ENCODE results near the gene LY6G6F.

LY6G6F gene

DNA sequence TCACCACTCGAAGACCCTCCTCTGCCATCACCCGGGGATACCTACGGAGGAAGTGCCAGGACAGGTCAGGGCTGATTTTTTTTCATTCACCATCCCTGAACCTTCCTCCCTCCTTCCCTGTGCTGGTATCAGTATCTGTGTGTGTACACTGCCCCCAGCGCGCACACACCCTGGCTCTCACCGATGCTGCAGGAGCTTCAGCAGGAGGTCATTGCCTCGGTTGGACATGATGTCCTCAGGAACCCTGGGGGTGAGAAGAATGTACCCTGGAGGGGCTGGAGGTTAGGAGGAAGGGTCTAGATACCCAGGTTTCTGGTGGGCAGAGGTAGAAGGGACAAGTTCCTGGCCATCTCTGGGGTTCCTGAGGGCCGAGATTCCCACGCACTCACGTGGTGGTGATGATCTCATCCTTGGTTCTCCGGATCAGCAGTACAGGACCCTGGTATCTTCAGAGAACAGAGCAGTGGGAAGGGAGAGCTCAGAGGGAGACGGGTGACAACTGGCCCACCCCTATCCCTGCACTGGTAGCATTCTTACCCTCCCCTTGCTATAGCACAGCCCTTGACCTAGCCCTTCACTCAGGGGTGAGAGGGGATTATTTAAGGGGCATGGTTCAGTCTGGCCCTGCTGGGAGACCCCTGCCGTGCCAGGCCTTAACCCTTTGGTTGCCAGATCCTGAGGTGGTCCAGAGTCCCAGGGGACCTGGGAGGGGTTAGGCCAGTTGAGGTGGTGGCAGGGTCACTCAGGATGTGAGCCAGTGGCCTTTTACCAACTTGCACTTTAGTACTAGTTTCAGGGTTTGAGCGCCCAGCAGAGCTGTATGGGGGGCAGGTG is 18.6 kb upstream of the LY6G6F start:
- no peak for DNase-seq (ENCODE audit: low spot score)
- TF ChIP-seq CTCF (IDR thresholded peaks at IDR 0.05; ENCODE audit: extremely low read depth, insufficient read depth, missing control alignments): no peak
- in situ Hi-C loops (cut with MboI; ENCODE audit: low pct_unique_long_range_greater_than_20kb, low sequenced_read_pairs, unreplicated experiment): no loop called here

DNA sequence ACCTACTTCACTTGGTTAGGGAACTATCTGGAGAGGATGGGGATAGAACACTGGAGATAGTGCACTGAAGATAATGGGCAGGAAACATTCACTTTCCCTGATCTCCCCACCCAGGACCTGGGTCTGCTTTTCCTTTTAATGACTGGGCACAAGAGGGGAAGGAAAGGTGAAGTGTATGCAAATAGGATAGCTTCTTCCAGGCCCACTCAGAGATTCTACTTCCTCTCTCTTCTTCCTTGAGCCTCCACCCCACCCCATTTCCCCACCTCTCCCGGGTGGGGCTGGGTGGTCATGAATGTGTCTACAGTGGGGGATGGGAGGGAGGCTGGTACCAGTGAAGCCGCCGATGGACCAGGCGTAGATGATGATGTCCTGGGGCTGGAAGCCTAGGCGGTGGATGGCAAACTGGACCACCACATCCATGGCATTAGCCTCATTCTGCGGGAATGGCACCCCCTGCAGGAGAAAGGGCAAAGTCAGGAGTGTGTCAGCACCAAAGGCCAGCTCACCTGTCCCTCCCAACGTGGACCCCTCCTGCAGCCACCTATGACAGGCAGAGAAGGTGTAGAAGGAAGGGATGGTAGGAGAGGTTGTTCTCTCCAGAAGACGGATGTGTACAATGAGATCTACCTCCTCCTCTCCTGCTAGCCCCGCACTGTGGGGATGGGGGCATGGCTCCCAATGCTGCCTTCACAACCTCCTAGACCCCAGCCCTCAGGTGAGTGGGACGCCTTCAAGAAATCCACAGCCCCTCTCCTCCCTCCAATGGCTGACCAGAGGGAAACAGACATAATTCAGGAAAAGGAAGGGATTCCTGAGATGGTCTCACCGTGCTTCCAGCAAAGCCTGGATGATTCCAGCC is 17.2 kb upstream of the LY6G6F start:
- peak; percentile 48 for TF ChIP-seq CTCF (IDR thresholded peaks at IDR 0.05; ENCODE audit: extremely low read depth, insufficient read depth, missing control alignments)
- in situ Hi-C loops (cut with MboI; ENCODE audit: low pct_unique_long_range_greater_than_20kb, low sequenced_read_pairs, unreplicated experiment): no loop called here
- no peak for DNase-seq (ENCODE audit: low spot score)

DNA sequence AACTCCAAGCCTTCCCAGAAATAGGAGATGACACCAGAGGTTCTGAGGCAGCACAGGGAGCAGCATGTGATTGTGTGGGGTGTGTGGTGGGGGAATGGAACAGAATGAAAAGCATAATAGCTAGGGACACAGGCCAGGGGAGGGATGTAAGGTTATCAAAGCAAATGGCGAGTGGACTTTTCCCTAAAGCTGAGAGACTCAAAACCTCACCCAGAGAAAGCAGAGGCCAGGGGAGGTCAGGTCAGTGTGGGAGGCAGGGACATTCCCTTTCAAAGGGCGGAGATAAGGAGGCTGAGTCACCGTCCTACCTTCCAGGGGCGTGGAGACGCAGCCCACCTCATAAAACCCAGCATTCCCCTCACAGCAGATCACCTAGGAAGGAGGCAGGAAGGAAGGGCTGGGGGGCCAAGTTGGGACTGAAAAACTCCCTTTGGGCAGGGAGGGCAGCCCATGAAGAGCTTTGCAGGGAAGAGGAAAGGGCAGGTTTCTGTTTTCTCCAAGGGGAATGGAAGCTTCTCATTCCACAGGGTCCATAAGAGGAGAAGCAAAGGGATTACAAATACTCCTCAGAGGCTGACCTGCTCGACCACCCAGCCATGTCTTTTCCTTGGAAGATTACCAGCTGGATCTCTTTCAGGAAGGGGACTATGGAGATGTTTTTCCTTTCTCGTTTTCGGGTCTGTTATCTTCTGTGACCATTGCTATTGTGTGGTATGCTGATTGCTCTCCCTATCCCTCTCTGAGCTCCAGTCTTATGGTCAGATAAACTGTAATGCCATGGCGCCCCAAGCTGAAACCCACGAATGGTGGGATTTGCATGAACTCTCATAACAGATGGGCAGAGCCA is 16.2 kb upstream of the LY6G6F start:
- in situ Hi-C loops (cut with MboI; ENCODE audit: low pct_unique_long_range_greater_than_20kb, low sequenced_read_pairs, unreplicated experiment): no loop called here
- TF ChIP-seq CTCF (IDR thresholded peaks at IDR 0.05; ENCODE audit: extremely low read depth, insufficient read depth, missing control alignments): no peak
- DNase-seq (ENCODE audit: low spot score): no peak

DNA sequence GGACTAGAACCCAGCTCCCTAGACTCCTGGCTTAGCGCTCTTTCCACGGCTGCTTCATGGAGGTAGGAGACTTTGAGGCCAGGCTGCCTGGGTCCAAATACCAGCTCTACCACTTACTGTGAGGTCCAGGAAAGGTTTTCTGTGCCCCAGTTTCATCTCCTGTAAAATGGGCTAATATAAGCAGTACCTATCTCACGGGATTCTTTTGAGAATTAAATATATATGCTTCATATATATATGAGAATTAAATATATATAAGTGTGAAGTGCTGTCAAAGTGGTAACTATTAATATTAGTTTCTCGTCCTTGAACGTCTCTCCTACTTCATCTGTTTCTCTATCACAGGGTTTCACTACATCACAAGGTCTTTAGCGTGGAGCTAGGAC is 15.6 kb upstream of the LY6G6F start:
- DNase-seq (ENCODE audit: low spot score): no peak
- in situ Hi-C loops (cut with MboI; ENCODE audit: low pct_unique_long_range_greater_than_20kb, low sequenced_read_pairs, unreplicated experiment): no loop called here
- TF ChIP-seq CTCF (IDR thresholded peaks at IDR 0.05; ENCODE audit: extremely low read depth, insufficient read depth, missing control alignments): no peak

GRCh38 chr6:31691564-31692108 is 15.0 kb upstream of the LY6G6F start:
- in situ Hi-C loops (cut with MboI; ENCODE audit: low pct_unique_long_range_greater_than_20kb, low sequenced_read_pairs, unreplicated experiment): no loop called here
- no peak for DNase-seq (ENCODE audit: low spot score)
- no peak for TF ChIP-seq CTCF (IDR thresholded peaks at IDR 0.05; ENCODE audit: extremely low read depth, insufficient read depth, missing control alignments)

DNA sequence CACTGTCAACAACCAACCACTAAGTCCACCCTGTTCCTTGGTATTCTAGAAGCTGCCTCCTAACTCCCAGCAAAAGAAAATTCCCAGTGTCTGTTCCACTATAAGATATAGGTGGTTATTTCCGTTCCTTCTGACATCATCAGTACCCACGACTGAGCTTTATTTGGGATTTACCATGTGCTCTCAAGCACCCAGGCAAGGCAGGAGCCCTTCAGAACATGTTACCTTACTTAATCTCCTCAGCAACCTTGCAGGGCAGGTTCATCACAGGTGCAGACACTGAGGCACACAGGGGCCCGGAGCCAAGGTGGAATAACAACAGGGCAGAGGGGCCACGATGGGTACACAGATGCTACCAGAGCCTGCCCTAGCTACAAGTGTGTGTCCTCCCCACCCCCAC is 14.3 kb upstream of the LY6G6F start:
- in situ Hi-C loops (cut with MboI; ENCODE audit: low pct_unique_long_range_greater_than_20kb, low sequenced_read_pairs, unreplicated experiment): no loop called here
- TF ChIP-seq CTCF (IDR thresholded peaks at IDR 0.05; ENCODE audit: extremely low read depth, insufficient read depth, missing control alignments): no peak
- no peak for DNase-seq (ENCODE audit: low spot score)

Measured in GM13977 (cell line).